Left ventricle myocardium inferior (tissue), 1 donor: Measurements from ENCODE around the gene PRKCE. TPM values are rescaled to one million over a fixed set of nuclear protein-coding genes. Genes with fewer than 3 reads are reported as not detected.

Experiments
- DNase-seq: peaks from one replicate; pipeline ENCODE4 v3.0.0-alpha.2; 2020
- H3K27ac ChIP-seq: fragments of 200-600 bp; replicated peaks from 2 replicates; pipeline ENCODE4 v1.8.0; 2021
- H3K27me3 ChIP-seq: fragments of 200-600 bp; 2 replicates; pipeline ENCODE4 v1.8.0; 2021; ENCODE audit warnings: low read depth
- H3K36me3 ChIP-seq: fragments of 200-600 bp; 2 replicates; pipeline ENCODE4 v1.8.0; 2021
- H3K4me1 ChIP-seq: fragments of 200-600 bp; 2 replicates; pipeline ENCODE4 v1.8.0; 2021
- H3K4me3 ChIP-seq: fragments of 200-600 bp; 2 replicates; pipeline ENCODE4 v1.8.0; 2021; ENCODE audit warnings: mild to moderate bottlenecking, moderate library complexity
- H3K9me3 ChIP-seq: fragments of 200-600 bp; replicated peaks from 2 replicates; pipeline ENCODE4 v1.8.0; 2021
- CTCF ChIP-seq: fragments of 200-600 bp; IDR thresholded peaks from 2 replicates; pipeline ENCODE4 v1.8.0; 2021; ENCODE audit warnings: antibody characterized with exemption, mild to moderate bottlenecking, borderline replicate concordance
- intact Hi-C: fragments of 100-400 bp; cut with micrococcal nuclease; formaldehyde crosslinking; loops from one replicate; pipeline ENCODE4 v1.11.0; 2022
- total RNA-seq: library from RNA; stranded (reverse); fragmentation: NEBNext Ultra II Directional; extraction: Animal tissue kit (Norgen Biotek cat#: 25700); gene quantifications from one replicate; pipeline ENCODE4 v1.2.1, GENCODE V29; 2021
- donor health status: DM: no; HTN: yes; CAD: no; lungs with severe emphysema.

PRKCE gene
- total RNA-seq, 1 donor from 2014 or later: 14.7 TPM

- no peaks in the 10 kb centered on the region for H3K27me3 ChIP-seq
- H3K4me1 ChIP-seq: peaks cover 20% of the 10 kb centered on the region
- H3K4me3 ChIP-seq: no peak overlapping the region
- TF ChIP-seq CTCF: no peak
- peak overlapping the region; percentile 39 for H3K27ac ChIP-seq
- peaks cover 14% of the 10 kb centered on the region for H3K36me3 ChIP-seq
- no peak for DNase-seq
- intact Hi-C loops: no loop called here
- no peaks in the 10 kb centered on the region for H3K9me3 ChIP-seq
These were observed 529.8 kb downstream of the PRKCE start for GRCh38 chr2:46181306-46181705.

GRCh38 chr2:46181789-46182530 lies 530.5 kb downstream of the PRKCE start:
- Histone ChIP-seq H3K4me1 (peaks cover 25% of the 10 kb centered on the region), H3K36me3 (peaks cover 14% of the 10 kb centered on the region), H3K4me3 (no peak overlapping the region), H3K27me3 (no peaks in the 10 kb centered on the region), H3K9me3 (no peaks in the 10 kb centered on the region), H3K27ac (peak overlapping the region; percentile 42)
- no peak for TF ChIP-seq CTCF
- intact Hi-C loops: no loop called here
- no peak for DNase-seq

- H3K27ac ChIP-seq: no peak overlapping the region
- DNase-seq: no peak
These were observed 532.0 kb downstream of the PRKCE start for GRCh38 chr2:46183426-46183825.

GRCh38 chr2:46184794-46185583 lies 533.5 kb downstream of the PRKCE start:
- H3K36me3 ChIP-seq: peaks cover 14% of the 10 kb centered on the region
- no peak for DNase-seq
- TF ChIP-seq CTCF: no peak
- H3K27me3 ChIP-seq: no peaks in the 10 kb centered on the region
- H3K27ac ChIP-seq: peak overlapping the region; percentile 3
- no peaks in the 10 kb centered on the region for H3K9me3 ChIP-seq
- peaks cover 17% of the 10 kb centered on the region for H3K4me1 ChIP-seq
- intact Hi-C loops: no loop called here
- H3K4me3 ChIP-seq: no peak overlapping the region

More at GRCh38 chr2:46183426-46183825, 532.0 kb downstream of the PRKCE start:
- no peaks in the 10 kb centered on the region for H3K27me3 ChIP-seq
- intact Hi-C loops: no loop called here
- no peak overlapping the region for H3K4me3 ChIP-seq
- TF ChIP-seq CTCF: no peak
- no peaks in the 10 kb centered on the region for H3K9me3 ChIP-seq
- H3K4me1 ChIP-seq: peaks cover 33% of the 10 kb centered on the region
- peaks cover 14% of the 10 kb centered on the region for H3K36me3 ChIP-seq

GRCh38 chr2:46187112-46187618 lies 535.7 kb downstream of the PRKCE start:
- Histone ChIP-seq H3K27me3 (no peaks in the 10 kb centered on the region), H3K36me3 (peaks cover 14% of the 10 kb centered on the region), H3K4me1 (peaks cover 17% of the 10 kb centered on the region), H3K9me3 (no peaks in the 10 kb centered on the region), H3K4me3 (peak overlapping the region; percentile 47), H3K27ac (peak overlapping the region; percentile 83)
- intact Hi-C loops: no loop called here
- no peak for DNase-seq
- TF ChIP-seq CTCF: no peak
